Measurements from ENCODE around the gene SORCS1.

GRCh38 chr10:106560925-106561640 lies 603.4 kb downstream of the SORCS1 start:
- TF ChIP-seq PBX3 (IDR thresholded peaks at IDR 0.05) (no peak), MAX (IDR thresholded peaks at IDR 0.05; ENCODE audit: low read depth) (no peak), RAD21 (IDR thresholded peaks at IDR 0.05; ENCODE audit: low read length) (no peak), ELF1 (IDR thresholded peaks at IDR 0.05) (no peak), ZBTB33 (IDR thresholded peaks at IDR 0.05; ENCODE audit: borderline replicate concordance, low read depth) (no peak), GABPA (IDR thresholded peaks at IDR 0.05; ENCODE audit: low read depth) (no peak), NRF1 (IDR thresholded peaks at IDR 0.05; ENCODE audit: low read depth, low read length) (no peak), POLR2AphosphoS5 (IDR thresholded peaks at IDR 0.05; ENCODE audit: low read depth, low read length) (no peak), CTCF (IDR thresholded peaks at IDR 0.05) (no peak), SIN3A (IDR thresholded peaks at IDR 0.05; ENCODE audit: borderline replicate concordance, low read depth, low read length) (no peak), GATA2 (CRISPR knock-in tag; IDR thresholded peaks at IDR 0.05) (no peak), FOXJ3 (CRISPR knock-in tag; IDR thresholded peaks at IDR 0.05) (no peak), REST (IDR thresholded peaks at IDR 0.05; ENCODE audit: low read depth, low read length) (no peak), FOSL2 (IDR thresholded peaks at IDR 0.05; ENCODE audit: borderline replicate concordance, low read depth) (no peak)
